Cerebellar cortex (tissue), 1 donor: ENCODE measurements around the gene NDUFV2.
"Not testable (repeated sequence)": the region's sequence is repeated elsewhere in the genome, so short reads cannot be mapped to it uniquely, and the experiment has no call there.

Experiments used
- DNase-seq: peaks from one replicate; pipeline ENCODE4 v3.0.0-alpha.2; 2015; ENCODE audit warnings: low spot score

Gene NDUFV2

DNA sequence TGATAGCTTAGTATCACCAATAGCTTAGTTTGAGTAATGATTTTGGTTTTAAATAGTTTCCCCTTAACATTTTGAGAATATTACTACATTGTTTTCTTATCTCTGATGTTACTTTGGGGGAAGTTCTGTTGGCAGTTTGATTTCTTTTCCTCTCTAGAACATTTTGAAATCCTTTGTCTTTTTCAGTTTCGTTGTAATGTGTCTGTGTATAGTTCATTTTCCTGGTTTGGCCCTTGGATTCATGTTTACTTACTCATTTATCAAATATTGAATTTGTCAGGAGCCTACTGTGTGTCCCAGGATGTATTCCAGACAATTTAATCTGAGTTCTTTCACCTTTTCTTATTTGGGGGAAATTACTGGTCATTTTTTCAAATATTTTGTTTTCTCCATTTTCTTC lies 50.8 kb downstream of the NDUFV2 start:
- DNase-seq = no peak

DNA sequence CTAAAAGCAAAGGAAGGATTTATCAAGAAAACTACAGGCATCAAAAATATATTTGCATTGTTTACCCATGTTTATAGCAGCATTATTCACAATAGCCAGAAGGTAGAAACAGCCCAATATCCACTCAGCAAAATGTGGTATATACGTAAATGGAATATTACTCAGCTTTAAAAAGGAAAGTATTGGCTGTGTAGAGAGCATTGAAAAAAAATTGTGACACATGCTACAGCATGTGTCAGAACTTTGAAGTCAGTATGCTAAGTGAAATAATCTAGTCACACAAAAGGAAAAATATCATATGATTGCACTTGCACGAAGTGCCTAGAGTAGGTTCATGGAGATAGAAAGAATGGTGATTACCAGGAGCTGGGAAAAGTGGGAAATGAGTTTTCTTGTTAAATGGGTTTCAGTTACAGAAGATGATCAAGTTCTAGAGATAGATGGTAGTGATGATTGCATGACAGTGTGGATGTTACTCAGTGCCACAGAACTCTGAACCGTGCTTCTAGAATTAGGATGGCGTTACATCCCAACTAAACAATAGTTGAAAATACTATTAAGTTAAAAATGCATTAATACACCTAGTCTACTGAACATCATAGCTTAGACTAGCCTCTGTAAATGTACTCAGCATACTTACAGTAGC lies 54.2 kb downstream of the NDUFV2 start:
- DNase-seq = no peak

DNA sequence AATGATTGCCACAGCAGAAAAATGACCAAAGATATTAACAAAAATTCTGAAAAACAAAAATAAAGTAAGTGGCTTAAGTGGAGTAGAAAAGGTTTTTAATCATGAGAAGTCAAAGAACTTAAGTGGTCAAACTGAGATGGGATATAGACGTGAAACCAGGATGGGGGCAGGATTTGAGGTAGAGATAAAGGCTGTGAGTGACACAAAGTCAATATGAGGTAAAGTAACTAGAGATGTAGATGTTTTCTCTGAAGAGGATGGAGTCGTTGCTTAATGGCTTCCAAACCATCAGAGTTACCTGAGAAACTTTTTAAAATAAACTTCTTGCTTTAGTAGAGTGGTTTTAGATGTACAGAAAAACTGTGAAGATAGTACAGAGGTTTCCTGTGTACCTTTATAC lies 55.3 kb downstream of the NDUFV2 start:
- DNase-seq = no peak

DNA sequence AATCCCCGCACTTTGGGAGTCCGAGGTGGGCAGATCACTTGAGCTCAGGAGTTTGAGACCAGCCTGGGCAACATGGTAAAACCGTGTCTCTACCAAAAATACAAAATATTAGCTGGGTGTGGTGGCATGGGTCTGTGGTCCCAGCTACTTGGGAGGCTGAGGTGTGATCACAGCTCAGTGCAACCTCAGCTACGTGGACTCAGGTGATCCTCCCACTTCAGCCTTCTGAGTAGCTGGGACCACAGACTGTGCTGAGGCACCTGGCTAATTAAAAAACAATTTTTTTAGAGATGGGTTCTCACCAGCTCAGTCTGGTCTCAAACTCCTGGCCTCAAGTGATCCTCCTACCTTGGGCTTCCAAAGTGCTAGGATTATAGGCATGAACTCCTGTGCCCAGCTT lies 57.5 kb downstream of the NDUFV2 start:
- no peak for DNase-seq

DNA sequence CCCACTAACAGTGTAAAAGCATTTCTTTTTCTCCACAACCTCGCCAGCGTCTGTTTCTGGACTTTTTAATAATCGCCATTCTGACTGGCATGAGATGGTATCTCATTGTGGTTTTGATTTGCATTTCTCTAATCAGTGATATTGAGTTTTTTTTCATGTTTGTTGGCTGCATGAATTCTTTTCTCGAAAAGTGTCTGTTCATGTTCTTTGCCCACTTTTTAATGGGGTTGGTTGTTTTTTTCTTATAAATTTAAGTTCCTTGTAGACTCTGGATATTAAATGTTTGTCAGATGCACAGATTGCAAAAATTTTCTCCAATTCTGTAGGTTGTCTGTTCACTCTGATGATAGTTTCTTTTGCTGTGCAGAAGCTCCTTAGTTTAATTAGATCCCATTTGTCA lies 60.2 kb downstream of the NDUFV2 start:
- DNase-seq = not testable (repeated sequence)

DNA sequence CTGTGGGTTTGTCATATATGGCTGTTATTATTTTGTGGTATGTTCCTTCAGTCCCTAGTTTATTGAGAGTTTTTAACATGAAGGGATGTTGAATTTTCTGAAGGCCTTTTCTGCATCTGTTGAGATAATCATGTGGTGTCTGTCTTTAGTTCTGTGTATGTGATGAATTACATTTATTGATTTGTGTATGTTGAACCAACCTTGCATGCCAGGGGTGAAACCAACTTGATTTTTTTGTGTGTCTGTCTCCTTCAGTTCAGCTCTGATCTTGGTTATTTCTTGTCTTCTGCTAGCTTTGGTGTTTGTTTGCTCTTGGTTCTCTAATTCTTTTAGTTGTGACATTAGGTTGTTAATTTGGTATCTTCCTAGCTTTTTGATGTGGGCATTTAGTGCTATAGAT lies 61.6 kb downstream of the NDUFV2 start:
- DNase-seq = not testable (repeated sequence)

DNA sequence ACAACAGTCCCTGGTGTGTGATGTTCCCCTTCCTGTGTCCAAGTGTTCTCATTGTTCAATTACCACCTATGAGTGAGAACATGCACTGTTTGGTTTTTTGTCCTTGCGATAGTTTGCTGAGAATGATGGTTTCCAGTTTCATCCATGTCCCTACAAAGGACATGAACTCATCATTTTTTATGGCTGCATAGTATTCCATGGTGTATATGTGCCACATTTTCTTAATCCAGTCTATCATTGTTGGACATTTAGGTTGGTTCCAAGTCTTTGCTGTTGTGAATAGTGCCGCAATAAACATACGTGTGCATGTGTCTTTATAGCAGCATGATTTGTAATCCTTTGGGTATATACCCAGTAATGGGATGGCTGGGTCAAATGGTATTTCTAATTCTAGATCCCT lies 63.4 kb downstream of the NDUFV2 start:
- DNase-seq = not testable (repeated sequence)

DNA sequence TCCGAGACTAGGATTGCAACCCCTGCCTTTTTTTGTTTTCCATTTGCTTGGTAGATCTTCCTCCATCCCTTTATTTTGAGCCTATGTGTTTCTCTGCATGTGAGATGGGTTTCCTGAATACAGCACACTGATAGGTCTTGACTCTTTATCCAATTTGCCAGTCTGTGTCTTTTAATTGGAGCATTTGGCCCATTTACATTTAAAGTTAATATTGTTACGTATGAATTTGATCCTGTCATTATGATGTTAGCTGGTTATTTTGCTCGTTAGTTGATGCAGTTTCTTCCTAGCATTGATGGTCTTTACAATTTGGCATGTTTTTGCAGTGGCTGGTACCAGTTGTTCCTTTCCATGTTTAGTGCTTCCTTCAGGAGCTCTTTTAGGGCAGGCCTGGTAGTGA lies 67.0 kb downstream of the NDUFV2 start:
- not testable (repeated sequence) for DNase-seq

DNA sequence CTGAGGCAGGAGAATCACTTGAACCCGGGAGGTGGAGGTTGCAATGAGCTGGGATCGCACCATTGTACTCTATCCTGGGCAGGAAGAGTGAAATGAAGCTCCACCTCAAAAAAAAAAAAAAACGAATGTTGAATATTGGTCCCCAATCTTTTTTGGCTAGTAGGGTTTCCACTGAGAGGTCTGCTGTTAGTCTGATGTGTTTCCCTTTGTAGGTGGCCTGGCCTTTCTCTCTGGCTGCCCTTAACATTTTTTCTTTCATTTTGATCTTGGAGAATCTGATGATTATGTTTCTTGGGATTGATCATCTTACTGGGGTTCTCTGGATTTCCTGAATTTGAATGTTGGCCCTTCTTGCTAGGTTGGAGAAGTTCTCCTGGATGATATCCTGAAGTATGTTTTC lies 69.4 kb downstream of the NDUFV2 start:
- DNase-seq = not testable (repeated sequence)

DNA sequence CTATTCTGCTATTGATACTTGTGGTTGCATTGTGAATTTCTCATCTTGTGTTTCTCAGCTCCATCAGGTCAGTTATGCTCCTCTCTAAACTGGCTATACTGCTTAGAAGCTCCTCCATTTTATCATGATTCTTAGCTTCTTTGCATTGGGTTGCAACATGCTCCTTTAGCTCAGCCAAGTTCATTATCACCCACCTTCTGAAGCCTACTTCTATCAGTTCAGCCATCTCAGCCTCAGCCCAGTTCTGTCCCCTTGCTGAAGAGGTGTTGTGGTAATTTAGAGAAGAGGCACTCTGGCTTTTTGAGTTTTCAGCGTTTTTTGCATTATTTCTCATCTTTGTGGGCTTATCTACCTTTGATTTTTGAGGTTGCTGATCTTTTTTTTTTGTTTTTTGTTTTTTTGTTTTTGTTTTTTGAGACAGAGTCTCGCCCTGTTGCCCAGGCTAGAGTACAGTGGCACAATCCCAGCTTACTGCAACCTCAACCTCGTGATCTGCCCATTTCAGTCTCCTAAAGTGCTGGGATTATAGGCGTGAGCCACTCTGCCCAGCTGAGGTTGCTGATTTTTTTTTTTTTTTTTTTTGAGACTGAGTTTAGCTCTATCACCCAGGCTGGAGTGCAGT lies 70.1 kb downstream of the NDUFV2 start:
- no peak for DNase-seq

DNA sequence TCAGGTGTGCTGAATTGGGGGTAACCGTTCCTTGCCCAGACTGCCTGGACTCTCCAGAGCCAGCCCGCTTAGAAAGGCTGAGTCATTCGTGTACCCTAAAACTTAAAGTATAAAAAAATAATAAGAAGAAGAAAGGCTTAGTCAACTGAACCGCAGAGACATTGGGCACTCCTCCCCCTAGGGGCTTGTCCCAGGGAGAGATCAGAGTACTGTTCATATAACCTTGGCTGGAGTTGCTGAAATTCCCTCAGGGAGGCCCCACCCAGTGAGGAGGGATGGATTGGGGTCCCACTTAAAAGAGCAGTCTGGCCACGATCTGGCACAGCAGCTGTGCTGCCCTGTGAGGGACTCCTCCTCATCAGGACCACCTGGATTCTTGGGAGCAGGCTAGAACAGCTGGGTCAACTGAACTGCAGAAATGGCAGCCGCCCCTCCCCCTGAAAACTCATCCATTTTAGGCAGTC lies 71.3 kb downstream of the NDUFV2 start:
- no peak for DNase-seq

DNA sequence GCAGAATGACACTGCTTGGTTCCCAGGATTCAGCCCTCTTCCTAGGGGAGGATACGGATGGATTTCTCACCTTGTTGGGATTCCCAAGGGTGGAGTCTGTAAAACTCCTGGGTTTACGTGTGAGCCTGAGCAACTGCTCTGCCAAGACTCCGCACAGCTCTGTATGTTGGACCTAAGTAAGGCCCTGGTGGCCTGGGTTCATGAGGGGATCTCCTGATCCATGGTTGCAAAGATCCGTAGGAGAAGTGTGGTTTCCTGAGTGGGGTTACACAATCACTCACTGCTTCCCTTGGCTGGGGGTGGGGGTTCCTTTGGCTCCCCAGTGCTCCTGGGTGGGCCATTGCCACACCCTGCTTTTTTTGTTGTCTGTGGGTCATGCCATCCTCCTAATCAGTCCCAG lies 71.8 kb downstream of the NDUFV2 start:
- DNase-seq = no peak

DNA sequence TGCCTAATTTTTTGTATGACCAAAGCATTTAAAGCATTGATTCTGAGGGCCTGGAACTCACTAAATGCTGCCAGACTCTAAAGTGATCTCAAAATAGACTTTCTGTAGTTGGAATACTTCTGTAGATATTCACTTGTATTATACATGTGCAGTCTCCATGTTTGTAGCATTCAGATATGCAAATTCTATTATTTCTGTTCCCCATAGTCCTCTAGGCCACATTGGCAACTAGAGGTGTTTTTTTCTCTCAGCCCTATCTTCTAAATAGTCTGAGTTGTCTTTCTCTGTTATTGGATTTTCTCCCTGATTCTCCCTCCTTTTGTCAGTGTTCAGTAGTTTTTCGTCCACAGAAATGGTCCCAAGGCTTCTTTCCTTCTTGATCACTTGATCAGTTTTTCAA lies 72.6 kb downstream of the NDUFV2 start:
- no peak for DNase-seq

DNA sequence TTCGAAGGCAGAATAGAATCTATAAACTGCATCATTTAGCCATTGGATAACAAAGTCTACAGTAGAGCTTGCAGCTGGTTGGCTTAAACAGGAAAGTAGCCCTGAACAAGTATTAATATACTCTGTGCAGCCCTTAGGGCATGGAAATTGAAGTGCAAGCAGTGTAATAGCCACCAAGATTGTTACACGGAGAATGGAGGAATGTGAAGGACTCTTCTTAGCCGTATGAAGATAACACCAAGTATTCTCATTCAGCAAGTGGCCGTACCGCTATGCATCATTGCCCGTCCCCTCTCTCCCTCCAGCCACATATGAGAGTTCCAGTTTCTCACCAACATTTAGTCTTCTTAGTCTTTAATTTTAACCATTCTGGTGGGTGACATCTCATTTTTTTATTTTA lies 74.5 kb downstream of the NDUFV2 start:
- no peak for DNase-seq

DNA sequence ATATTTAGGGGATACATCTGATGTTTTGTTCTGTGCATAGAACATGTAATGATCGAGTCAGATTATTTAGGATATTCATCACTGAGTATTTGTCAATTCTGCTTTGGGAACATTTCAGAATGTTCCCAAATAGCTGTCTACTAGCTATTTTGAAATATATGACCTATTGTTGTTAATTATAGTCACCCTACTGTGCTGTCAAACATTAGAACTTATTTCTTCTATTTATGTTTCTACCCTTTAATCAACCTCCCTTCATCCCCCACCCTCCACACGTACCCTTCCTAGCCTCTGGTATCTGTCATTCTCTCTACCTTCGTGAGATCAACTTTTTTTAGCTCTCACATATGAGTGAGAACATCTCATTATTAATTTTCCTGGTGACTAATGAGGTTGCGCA lies 75.0 kb downstream of the NDUFV2 start:
- DNase-seq = no peak

DNA sequence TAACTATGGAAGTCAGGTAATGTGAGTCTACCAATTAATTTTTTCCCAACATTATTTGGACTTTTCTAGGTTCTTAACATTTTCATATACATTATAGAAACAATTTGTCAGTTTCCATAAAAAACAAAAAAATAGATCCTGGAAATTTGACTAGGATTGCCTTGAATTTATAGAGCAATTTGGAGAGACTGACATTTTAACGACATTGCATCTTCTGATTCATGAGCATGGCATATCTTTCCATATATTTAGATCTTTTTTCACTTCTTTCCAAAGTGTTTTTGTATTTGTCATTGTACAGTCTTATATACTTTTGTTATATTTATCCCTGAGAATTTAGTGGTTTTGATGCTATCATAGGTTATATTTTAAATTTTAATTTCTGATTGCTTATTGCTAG lies 76.1 kb downstream of the NDUFV2 start:
- DNase-seq = no peak

DNA sequence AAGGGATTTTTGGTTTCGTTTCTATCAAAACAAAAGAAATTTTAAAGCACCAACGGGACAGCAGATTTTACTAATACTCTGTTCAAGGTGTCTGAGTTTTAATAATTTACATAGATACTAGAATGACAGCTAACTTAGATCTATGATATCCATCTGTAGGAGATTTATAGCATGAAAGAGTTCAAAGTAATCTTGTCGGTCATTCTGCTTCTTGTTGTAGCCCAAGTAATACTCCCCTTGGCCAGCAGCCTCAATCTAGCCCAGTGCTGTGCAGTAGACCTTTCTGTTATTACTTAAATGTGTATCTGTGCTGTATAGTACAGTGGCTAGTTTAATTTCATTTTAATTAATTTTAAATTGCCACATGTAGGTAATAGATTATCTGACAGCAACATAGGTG lies 78.8 kb downstream of the NDUFV2 start:
- DNase-seq = no peak

DNA sequence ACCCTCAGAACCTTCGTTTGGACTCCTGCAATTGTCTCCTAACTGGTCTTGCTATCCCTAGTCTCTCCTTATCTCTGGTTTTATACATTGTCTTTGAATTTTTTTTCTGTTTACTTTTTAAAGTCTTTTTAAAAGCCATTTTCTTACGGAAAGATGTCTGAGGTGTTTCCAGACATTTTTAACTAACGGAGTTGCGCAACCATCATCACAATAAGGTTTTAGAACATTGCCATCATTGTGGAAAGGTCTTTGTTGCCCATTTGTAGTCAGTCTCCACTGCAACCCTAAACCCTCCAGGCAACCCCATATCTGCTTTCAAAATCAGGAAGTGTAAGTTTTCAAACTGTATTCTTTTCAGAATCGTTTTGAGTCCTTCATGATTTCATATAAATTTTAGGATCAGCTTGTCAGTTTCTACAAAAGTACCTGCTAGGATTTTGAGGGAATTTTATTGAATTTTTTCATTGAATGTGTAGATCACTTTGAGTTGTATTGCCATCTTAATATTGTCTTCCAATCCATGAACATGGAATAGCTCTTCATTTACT lies 80.4 kb downstream of the NDUFV2 start:
- no peak for DNase-seq
